Measurements from ENCODE around the gene BCORL1. TPM values are rescaled to one million over a fixed set of nuclear protein-coding genes. Genes with fewer than 3 reads are reported as not detected.

The BCORL1 gene
- total RNA-seq, 1 donor = 2.6 TPM

- TF ChIP-seq CTCF (IDR thresholded peaks at IDR 0.05; ENCODE audit: insufficient read depth, low read depth, low read length) = no peak
- H3K4me3 ChIP-seq (ENCODE audit: low read depth, low read length) = no peak overlapping the region
- DNase-seq (ENCODE audit: low read depth) = no peak
Measured at GRCh38 chrX:130014356-130014755, 31.9 kb downstream of the BCORL1 start.

GRCh38 chrX:130014770-130015169 is 32.3 kb downstream of the BCORL1 start:
- no peak overlapping the region for H3K4me3 ChIP-seq (ENCODE audit: low read depth, low read length)
- no peak for TF ChIP-seq CTCF (IDR thresholded peaks at IDR 0.05; ENCODE audit: insufficient read depth, low read depth, low read length)
- DNase-seq (ENCODE audit: low read depth) = no peak

- no peak for DNase-seq (ENCODE audit: low read depth)
- no peak for TF ChIP-seq CTCF (IDR thresholded peaks at IDR 0.05; ENCODE audit: insufficient read depth, low read depth, low read length)
- H3K4me3 ChIP-seq (ENCODE audit: low read depth, low read length) = no peak overlapping the region
Measured at GRCh38 chrX:130015181-130015580, 32.7 kb downstream of the BCORL1 start.

- H3K4me3 ChIP-seq (ENCODE audit: low read depth, low read length) = no peak overlapping the region
- no peak for TF ChIP-seq CTCF (IDR thresholded peaks at IDR 0.05; ENCODE audit: insufficient read depth, low read depth, low read length)
- DNase-seq (ENCODE audit: low read depth) = no peak
Measured at GRCh38 chrX:130018143-130018542, 35.7 kb downstream of the BCORL1 start.

GRCh38 chrX:130020661-130021324 is 38.4 kb downstream of the BCORL1 start:
- no peak for TF ChIP-seq CTCF (IDR thresholded peaks at IDR 0.05; ENCODE audit: insufficient read depth, low read depth, low read length)
- H3K4me3 ChIP-seq (ENCODE audit: low read depth, low read length) = no peak overlapping the region
- no peak for DNase-seq (ENCODE audit: low read depth)

GRCh38 chrX:130024127-130024526 is 41.7 kb downstream of the BCORL1 start:
- DNase-seq (ENCODE audit: low read depth) = peak; percentile 65
- no peak for TF ChIP-seq CTCF (IDR thresholded peaks at IDR 0.05; ENCODE audit: insufficient read depth, low read depth, low read length)
- H3K4me3 ChIP-seq (ENCODE audit: low read depth, low read length) = no peak overlapping the region

GRCh38 chrX:130025256-130025655 is 42.8 kb downstream of the BCORL1 start:
- H3K4me3 ChIP-seq (ENCODE audit: low read depth, low read length) = no peak overlapping the region
- no peak for TF ChIP-seq CTCF (IDR thresholded peaks at IDR 0.05; ENCODE audit: insufficient read depth, low read depth, low read length)
- no peak for DNase-seq (ENCODE audit: low read depth)

Measured in fibroblast of villous mesenchyme (primary cell).